ENCODE results near the gene KRTAP5-5.

The KRTAP5-5 gene

GRCh38 chr11:1670905-1671371 lies 41.4 kb downstream of the KRTAP5-5 start:
- Histone ChIP-seq H3K79me2 (ENCODE audit: control insufficient read depth, insufficient read depth, low read length, unreplicated experiment) (no peaks in the 10 kb centered on the region), H3K36me3 (ENCODE audit: insufficient read depth, low read length) (no peaks in the 10 kb centered on the region), H3K4me1 (ENCODE audit: control insufficient read depth, insufficient read depth, low read length, unreplicated experiment) (no peaks in the 10 kb centered on the region), H3K27ac (ENCODE audit: low read depth, low read length) (no peak overlapping the region), H3K27me3 (ENCODE audit: insufficient read depth, low read length) (peaks cover 74% of the 10 kb centered on the region), H3K4me3 (ENCODE audit: low read depth, low read length) (no peak overlapping the region), H2AFZ (ENCODE audit: low read length, unreplicated experiment) (no peak overlapping the region)

- peaks cover 79% of the 10 kb centered on the region for H3K27me3 ChIP-seq (ENCODE audit: insufficient read depth, low read length)
- H3K79me2 ChIP-seq (ENCODE audit: control insufficient read depth, insufficient read depth, low read length, unreplicated experiment) = no peaks in the 10 kb centered on the region
- no peaks in the 10 kb centered on the region for H3K36me3 ChIP-seq (ENCODE audit: insufficient read depth, low read length)
Observed at GRCh38 chr11:1671658-1672057, 42.1 kb downstream of the KRTAP5-5 start.

GRCh38 chr11:1672613-1673350 lies 43.2 kb downstream of the KRTAP5-5 start:
- Histone ChIP-seq H3K36me3 (ENCODE audit: insufficient read depth, low read length) (no peaks in the 10 kb centered on the region), H3K27me3 (ENCODE audit: insufficient read depth, low read length) (peaks cover 85% of the 10 kb centered on the region), H3K4me1 (ENCODE audit: control insufficient read depth, insufficient read depth, low read length, unreplicated experiment) (no peaks in the 10 kb centered on the region), H3K79me2 (ENCODE audit: control insufficient read depth, insufficient read depth, low read length, unreplicated experiment) (no peaks in the 10 kb centered on the region), H3K27ac (ENCODE audit: low read depth, low read length) (no peak overlapping the region), H2AFZ (ENCODE audit: low read length, unreplicated experiment) (no peak overlapping the region), H3K4me3 (ENCODE audit: low read depth, low read length) (no peak overlapping the region)

More at GRCh38 chr11:1671658-1672057, 42.1 kb downstream of the KRTAP5-5 start:
- Histone ChIP-seq H3K4me1 (ENCODE audit: control insufficient read depth, insufficient read depth, low read length, unreplicated experiment) (no peaks in the 10 kb centered on the region), H3K4me3 (ENCODE audit: low read depth, low read length) (no peak overlapping the region), H2AFZ (ENCODE audit: low read length, unreplicated experiment) (no peak overlapping the region), H3K27ac (ENCODE audit: low read depth, low read length) (no peak overlapping the region)

GRCh38 chr11:1673446-1674172 lies 44.0 kb downstream of the KRTAP5-5 start:
- no peak overlapping the region for H3K4me3 ChIP-seq (ENCODE audit: low read depth, low read length)
- no peaks in the 10 kb centered on the region for H3K79me2 ChIP-seq (ENCODE audit: control insufficient read depth, insufficient read depth, low read length, unreplicated experiment)
- peaks cover 82% of the 10 kb centered on the region for H3K27me3 ChIP-seq (ENCODE audit: insufficient read depth, low read length)
- H3K4me1 ChIP-seq (ENCODE audit: control insufficient read depth, insufficient read depth, low read length, unreplicated experiment) = no peaks in the 10 kb centered on the region
- no peak overlapping the region for H2AFZ ChIP-seq (ENCODE audit: low read length, unreplicated experiment)
- no peaks in the 10 kb centered on the region for H3K36me3 ChIP-seq (ENCODE audit: insufficient read depth, low read length)
- no peak overlapping the region for H3K27ac ChIP-seq (ENCODE audit: low read depth, low read length)

GRCh38 chr11:1674173-1675131 lies 44.9 kb downstream of the KRTAP5-5 start:
- H3K27me3 ChIP-seq (ENCODE audit: insufficient read depth, low read length) = peaks cover 80% of the 10 kb centered on the region

GRCh38 chr11:1675536-1676228 lies 46.1 kb downstream of the KRTAP5-5 start:
- Histone ChIP-seq H3K79me2 (ENCODE audit: control insufficient read depth, insufficient read depth, low read length, unreplicated experiment) (no peaks in the 10 kb centered on the region), H3K4me3 (ENCODE audit: low read depth, low read length) (no peak overlapping the region), H2AFZ (ENCODE audit: low read length, unreplicated experiment) (no peak overlapping the region), H3K27ac (ENCODE audit: low read depth, low read length) (no peak overlapping the region), H3K4me1 (ENCODE audit: control insufficient read depth, insufficient read depth, low read length, unreplicated experiment) (no peaks in the 10 kb centered on the region), H3K36me3 (ENCODE audit: insufficient read depth, low read length) (no peaks in the 10 kb centered on the region), H3K27me3 (ENCODE audit: insufficient read depth, low read length) (peaks cover 73% of the 10 kb centered on the region)

More at GRCh38 chr11:1674173-1675131, 44.9 kb downstream of the KRTAP5-5 start:
- Histone ChIP-seq H3K79me2 (ENCODE audit: control insufficient read depth, insufficient read depth, low read length, unreplicated experiment) (no peaks in the 10 kb centered on the region), H2AFZ (ENCODE audit: low read length, unreplicated experiment) (no peak overlapping the region), H3K27ac (ENCODE audit: low read depth, low read length) (no peak overlapping the region), H3K4me1 (ENCODE audit: control insufficient read depth, insufficient read depth, low read length, unreplicated experiment) (no peaks in the 10 kb centered on the region), H3K36me3 (ENCODE audit: insufficient read depth, low read length) (no peaks in the 10 kb centered on the region), H3K4me3 (ENCODE audit: low read depth, low read length) (no peak overlapping the region)

GRCh38 chr11:1676229-1676740 lies 46.7 kb downstream of the KRTAP5-5 start:
- Histone ChIP-seq H3K27me3 (ENCODE audit: insufficient read depth, low read length) (peaks cover 72% of the 10 kb centered on the region), H3K4me1 (ENCODE audit: control insufficient read depth, insufficient read depth, low read length, unreplicated experiment) (no peaks in the 10 kb centered on the region), H2AFZ (ENCODE audit: low read length, unreplicated experiment) (no peak overlapping the region), H3K79me2 (ENCODE audit: control insufficient read depth, insufficient read depth, low read length, unreplicated experiment) (no peaks in the 10 kb centered on the region), H3K27ac (ENCODE audit: low read depth, low read length) (no peak overlapping the region), H3K36me3 (ENCODE audit: insufficient read depth, low read length) (no peaks in the 10 kb centered on the region), H3K4me3 (ENCODE audit: low read depth, low read length) (no peak overlapping the region)

- peaks cover 48% of the 10 kb centered on the region for H3K27me3 ChIP-seq (ENCODE audit: insufficient read depth, low read length)
Observed at GRCh38 chr11:1679881-1680280, 50.3 kb downstream of the KRTAP5-5 start.

More at GRCh38 chr11:1679881-1680280, 50.3 kb downstream of the KRTAP5-5 start:
- Histone ChIP-seq H3K4me3 (ENCODE audit: low read depth, low read length) (no peak overlapping the region), H3K79me2 (ENCODE audit: control insufficient read depth, insufficient read depth, low read length, unreplicated experiment) (no peaks in the 10 kb centered on the region), H2AFZ (ENCODE audit: low read length, unreplicated experiment) (no peak overlapping the region), H3K36me3 (ENCODE audit: insufficient read depth, low read length) (no peaks in the 10 kb centered on the region), H3K27ac (ENCODE audit: low read depth, low read length) (no peak overlapping the region), H3K4me1 (ENCODE audit: control insufficient read depth, insufficient read depth, low read length, unreplicated experiment) (no peaks in the 10 kb centered on the region)
